Cardiac atrium fibroblast (primary cell): ENCODE data around the gene PEAR1. TPM values are rescaled to one million over a fixed set of nuclear protein-coding genes. Genes with fewer than 3 reads are reported as not detected.

Experiments used
- total RNA-seq: library from RNA; depleted of rRNA; stranded (reverse); fragments of >200 nt; gene quantifications from 2 replicates; pipeline ENCODE4 v1.2.3, GENCODE V29; 2015

PEAR1 gene, protein sequence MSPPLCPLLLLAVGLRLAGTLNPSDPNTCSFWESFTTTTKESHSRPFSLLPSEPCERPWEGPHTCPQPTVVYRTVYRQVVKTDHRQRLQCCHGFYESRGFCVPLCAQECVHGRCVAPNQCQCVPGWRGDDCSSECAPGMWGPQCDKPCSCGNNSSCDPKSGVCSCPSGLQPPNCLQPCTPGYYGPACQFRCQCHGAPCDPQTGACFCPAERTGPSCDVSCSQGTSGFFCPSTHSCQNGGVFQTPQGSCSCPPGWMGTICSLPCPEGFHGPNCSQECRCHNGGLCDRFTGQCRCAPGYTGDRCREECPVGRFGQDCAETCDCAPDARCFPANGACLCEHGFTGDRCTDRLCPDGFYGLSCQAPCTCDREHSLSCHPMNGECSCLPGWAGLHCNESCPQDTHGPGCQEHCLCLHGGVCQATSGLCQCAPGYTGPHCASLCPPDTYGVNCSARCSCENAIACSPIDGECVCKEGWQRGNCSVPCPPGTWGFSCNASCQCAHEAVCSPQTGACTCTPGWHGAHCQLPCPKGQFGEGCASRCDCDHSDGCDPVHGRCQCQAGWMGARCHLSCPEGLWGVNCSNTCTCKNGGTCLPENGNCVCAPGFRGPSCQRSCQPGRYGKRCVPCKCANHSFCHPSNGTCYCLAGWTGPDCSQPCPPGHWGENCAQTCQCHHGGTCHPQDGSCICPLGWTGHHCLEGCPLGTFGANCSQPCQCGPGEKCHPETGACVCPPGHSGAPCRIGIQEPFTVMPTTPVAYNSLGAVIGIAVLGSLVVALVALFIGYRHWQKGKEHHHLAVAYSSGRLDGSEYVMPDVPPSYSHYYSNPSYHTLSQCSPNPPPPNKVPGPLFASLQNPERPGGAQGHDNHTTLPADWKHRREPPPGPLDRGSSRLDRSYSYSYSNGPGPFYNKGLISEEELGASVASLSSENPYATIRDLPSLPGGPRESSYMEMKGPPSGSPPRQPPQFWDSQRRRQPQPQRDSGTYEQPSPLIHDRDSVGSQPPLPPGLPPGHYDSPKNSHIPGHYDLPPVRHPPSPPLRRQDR
- total RNA-seq, result 16.7 and 19.3 TPM in 2 replicates

DNA sequence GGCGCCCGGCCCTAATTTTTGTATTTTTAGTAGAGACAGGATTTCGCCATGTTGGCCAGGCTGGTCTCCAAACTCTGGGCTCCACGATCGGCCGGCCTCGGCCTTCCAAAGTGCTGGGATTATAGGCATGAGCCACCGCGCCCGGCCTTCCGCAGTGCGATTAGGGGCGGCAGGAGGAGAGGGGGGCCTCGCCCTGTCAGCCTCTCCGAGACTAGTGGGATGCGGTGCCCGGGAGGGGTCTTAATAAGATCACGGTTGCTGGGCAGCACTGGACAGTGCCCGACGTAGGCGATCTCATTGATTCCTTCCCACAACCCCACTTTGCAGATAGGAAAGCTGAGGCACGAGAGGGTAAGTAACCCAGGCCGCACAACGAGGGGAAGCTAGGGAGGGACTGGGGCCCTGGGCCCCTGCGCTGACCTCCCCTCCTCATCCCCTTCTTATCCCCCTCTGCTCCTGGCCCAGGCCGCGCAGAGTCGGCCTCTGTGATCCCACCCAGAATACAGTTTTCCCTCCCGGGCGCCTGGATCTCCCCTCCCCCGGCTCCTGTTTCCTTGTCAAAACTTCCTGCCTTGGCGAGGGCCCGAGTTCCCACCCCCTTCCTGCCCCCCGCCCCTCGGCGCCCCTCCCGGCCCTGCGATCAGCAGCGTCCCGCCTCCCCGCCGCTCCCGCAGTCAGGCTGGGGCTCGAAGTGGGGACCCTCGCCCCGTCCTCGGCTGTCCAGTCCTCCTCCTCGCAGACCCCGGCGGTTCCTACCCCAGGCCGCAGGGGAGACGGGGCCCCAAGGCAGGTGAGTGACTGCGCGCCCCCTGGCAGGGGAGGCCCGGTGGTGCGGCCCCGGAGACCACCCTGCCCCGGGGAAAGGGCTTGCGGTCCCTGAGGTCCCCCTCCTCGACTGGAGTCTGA lies at the start of gene PEAR1:
Gene PEAR1 (plus strand): TSS at position 671 of the 906 bp plus-strand sequence. CDS start 10,209 bp downstream, outside the sequence.

DNA sequence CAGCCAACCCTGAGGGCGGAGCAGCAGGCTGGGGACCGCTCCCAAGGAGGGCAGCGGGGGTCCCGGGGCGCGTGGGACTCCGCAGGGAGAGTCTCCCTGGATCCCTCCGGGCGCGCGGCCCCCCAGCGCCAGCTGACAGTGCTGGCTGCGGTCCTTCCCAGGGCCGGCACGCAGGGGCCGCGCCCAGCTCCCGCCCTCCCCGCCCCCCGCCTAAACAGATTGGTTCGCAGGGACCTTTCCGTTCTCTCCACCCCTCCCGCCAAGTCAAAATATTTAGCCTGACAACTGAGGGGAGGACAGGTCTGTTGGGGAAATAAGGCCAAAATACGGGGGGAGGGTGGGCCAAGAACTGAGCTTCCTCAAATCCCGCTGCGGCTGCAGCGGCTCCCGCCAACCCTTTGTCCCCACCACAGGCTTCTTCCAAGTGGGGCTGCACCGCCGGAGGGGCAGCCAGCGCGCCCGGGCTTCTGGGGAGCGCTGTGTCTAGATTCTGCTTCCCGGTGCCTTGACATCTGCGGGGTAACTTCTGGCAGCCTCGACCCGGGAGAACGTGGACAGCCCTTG lies 34.5 kb upstream of the PEAR1 start, which contains the start of gene INSRR:
Gene INSRR (minus strand): TSS at position 159 of the 564 bp plus-strand sequence. CDS start 496 bp downstream, outside the sequence.

GRCh38 chr1:156860628-156861423 lies 32.7 kb upstream of the PEAR1 start, which contains the start of gene NTRK1:
Gene NTRK1 (plus strand): TSS chr1:156860865. CDS start chr1:156860935, 70 bp downstream.

DNA sequence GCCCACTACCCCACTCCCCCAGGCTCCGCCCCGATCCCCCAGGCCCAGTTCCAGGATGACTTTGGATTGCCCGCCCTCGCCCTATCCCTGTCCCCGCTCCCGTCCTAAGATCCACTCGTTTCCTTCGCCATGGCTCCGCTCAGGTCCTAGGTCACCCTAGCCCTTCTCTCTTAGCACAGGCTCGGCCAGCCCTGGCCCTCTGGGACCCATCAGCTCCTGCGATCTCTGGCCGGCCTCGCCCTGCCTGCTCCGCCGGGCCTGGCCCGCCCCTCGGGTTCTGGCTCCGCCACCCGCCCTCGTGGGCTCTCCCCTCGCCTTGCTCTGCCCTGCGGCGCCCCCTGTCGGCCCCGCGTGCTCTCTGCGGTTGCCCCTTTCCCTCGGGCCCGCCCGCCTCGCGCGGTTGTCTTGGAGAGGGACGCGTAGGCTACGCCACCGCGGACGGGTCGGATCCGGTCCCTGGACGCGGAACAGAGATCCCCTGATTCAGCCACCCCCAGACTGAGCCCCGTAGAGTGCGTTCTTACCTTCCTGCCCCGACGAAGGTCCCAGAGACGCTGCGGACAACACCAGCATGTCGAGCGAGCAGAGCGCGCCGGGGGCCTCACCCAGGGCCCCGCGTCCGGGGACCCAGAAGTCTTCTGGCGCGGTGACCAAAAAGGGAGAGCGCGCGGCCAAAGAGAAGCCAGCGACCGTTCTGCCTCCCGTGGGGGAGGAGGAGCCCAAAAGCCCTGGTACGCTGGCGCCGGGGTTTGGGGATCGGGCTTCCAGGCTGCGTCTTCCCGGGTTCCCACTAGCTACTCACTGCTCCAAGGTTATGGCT lies 26.9 kb downstream of the PEAR1 start, which contains the start of gene LRRC71:
Gene LRRC71 (plus strand): TSS at position 400 of the 820 bp plus-strand sequence. CDS start 172 bp downstream, at position 572.

Other genes starting within 250 kb of the PEAR1 start
- gene NES, start 216.3 kb upstream of the PEAR1 start, total RNA-seq, result 27.6 and 30.3 TPM in 2 replicates
- 2.1 and 2.5 TPM in 2 replicates for gene CRABP2, start 188.1 kb upstream of the PEAR1 start, total RNA-seq
- gene METTL25B, start 165.2 kb upstream of the PEAR1 start, total RNA-seq, result 6.5 and 11.6 TPM in 2 replicates
- gene ISG20L2, start 165.0 kb upstream of the PEAR1 start, total RNA-seq, result 13.7 and 18.0 TPM in 2 replicates
- gene MRPL24, start 152.6 kb upstream of the PEAR1 start, total RNA-seq, result 61.2 and 66.1 TPM in 2 replicates
- 134 and 156 TPM in 2 replicates for gene HDGF, start 142.0 kb upstream of the PEAR1 start, total RNA-seq
- 39.7 and 47.3 TPM in 2 replicates for gene PRCC, start 126.2 kb upstream of the PEAR1 start, total RNA-seq
- gene SH2D2A, start 76.9 kb upstream of the PEAR1 start, total RNA-seq, result 0.18 TPM in 1 of 2 replicates, not detected in the other
- gene INSRR, start 34.6 kb upstream of the PEAR1 start, total RNA-seq, result not detected in 2 replicates
- 0.16 TPM in 1 of 2 replicates, not detected in the other for gene NTRK1, start 32.9 kb upstream of the PEAR1 start, total RNA-seq
- gene LRRC71, start 26.9 kb downstream of the PEAR1 start, total RNA-seq, result not detected in 2 replicates
- 17.7 and 21.2 TPM in 2 replicates for gene ARHGEF11, start 152.0 kb downstream of the PEAR1 start, total RNA-seq
- gene ETV3L, start 206.1 kb downstream of the PEAR1 start, total RNA-seq, result not detected in 2 replicates
- 8.4 and 8.5 TPM in 2 replicates for gene ETV3, start 244.7 kb downstream of the PEAR1 start, total RNA-seq